Measurements from ENCODE around the gene IRX4. TPM values are rescaled to one million over a fixed set of nuclear protein-coding genes. Genes with fewer than 3 reads are reported as not detected.

The IRX4 gene
- total RNA-seq, 2 donors from 2014 or later = not detected

- DNase-seq = no peak
- H3K27ac ChIP-seq = no peak overlapping the region
- no peak overlapping the region for H3K9ac ChIP-seq (ENCODE audit: low read depth in 2 of 2, low read length in 2 of 2)
- H3K9me3 ChIP-seq = no peaks in the 10 kb centered on the region
- intact Hi-C loops (cut with DNase I) = no loop called here
- peaks cover 12% of the 10 kb centered on the region for H3K27me3 ChIP-seq
- H3K4me3 ChIP-seq = no peak overlapping the region
- H3K4me1 ChIP-seq = no peaks in the 10 kb centered on the region
- H3K36me3 ChIP-seq = no peaks in the 10 kb centered on the region
- TF ChIP-seq, protein P1, sequence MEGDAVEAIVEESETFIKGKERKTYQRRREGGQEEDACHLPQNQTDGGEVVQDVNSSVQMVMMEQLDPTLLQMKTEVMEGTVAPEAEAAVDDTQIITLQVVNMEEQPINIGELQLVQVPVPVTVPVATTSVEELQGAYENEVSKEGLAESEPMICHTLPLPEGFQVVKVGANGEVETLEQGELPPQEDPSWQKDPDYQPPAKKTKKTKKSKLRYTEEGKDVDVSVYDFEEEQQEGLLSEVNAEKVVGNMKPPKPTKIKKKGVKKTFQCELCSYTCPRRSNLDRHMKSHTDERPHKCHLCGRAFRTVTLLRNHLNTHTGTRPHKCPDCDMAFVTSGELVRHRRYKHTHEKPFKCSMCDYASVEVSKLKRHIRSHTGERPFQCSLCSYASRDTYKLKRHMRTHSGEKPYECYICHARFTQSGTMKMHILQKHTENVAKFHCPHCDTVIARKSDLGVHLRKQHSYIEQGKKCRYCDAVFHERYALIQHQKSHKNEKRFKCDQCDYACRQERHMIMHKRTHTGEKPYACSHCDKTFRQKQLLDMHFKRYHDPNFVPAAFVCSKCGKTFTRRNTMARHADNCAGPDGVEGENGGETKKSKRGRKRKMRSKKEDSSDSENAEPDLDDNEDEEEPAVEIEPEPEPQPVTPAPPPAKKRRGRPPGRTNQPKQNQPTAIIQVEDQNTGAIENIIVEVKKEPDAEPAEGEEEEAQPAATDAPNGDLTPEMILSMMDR (IDR thresholded peaks at IDR 0.05) = no peak
Measured at GRCh38 chr5:1857256-1857600, 25.5 kb downstream of the IRX4 start.

DNA sequence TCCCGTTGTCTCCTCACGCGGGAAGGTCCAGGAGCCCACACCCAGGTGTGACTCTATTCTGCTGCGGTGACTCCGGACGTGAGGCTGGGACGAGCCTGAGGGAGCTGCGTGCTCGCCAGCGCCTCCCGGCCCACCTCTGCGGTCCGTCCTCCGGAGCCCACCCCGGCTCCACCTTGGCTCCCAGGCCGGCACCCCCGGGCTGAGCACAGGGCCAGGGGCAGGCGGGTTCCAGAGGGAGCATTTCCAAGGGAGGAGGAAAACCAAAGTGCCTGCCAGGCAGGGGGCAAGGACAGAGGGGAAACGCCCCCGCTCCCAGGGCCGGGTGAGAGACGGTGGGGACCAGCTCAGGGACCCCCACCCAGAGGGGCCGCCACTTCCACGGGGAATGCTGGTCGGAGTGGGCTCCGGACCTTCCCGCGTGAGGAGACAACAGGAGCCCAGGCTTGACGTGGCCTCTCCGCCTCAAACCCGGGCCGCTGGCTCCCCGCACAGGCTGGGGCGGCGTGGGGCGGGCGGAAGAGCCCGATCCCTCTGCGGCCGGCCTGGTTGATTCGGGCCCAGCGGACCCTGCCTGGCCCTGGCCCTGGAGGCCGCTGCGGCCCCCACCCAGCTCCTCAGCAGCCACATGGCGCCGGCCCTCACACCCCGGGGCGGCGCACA, 26.0 kb downstream of the IRX4 start:
- no peak overlapping the region for H3K27ac ChIP-seq
- H3K4me3 ChIP-seq = no peak overlapping the region
- intact Hi-C loops (cut with DNase I) = no loop called here
- H3K9me3 ChIP-seq = no peaks in the 10 kb centered on the region
- no peak overlapping the region for H3K9ac ChIP-seq (ENCODE audit: low read depth in 2 of 2, low read length in 2 of 2)
- H3K36me3 ChIP-seq = no peaks in the 10 kb centered on the region
- DNase-seq = no peak
- no peaks in the 10 kb centered on the region for H3K4me1 ChIP-seq
- TF ChIP-seq, protein P1 (IDR thresholded peaks at IDR 0.05) = no peak
- H3K27me3 ChIP-seq = peaks cover 15% of the 10 kb centered on the region

GRCh38 chr5:1855596-1855995, 27.1 kb downstream of the IRX4 start:
- no peak overlapping the region for H3K4me3 ChIP-seq
- H3K27ac ChIP-seq = no peak overlapping the region
- no peaks in the 10 kb centered on the region for H3K36me3 ChIP-seq
- no peaks in the 10 kb centered on the region for H3K9me3 ChIP-seq
- intact Hi-C loops (cut with DNase I) = no loop called here
- DNase-seq = no peak
- TF ChIP-seq, protein P1 (IDR thresholded peaks at IDR 0.05) = no peak
- no peak overlapping the region for H3K9ac ChIP-seq (ENCODE audit: low read depth in 2 of 2, low read length in 2 of 2)
- H3K27me3 ChIP-seq = peaks cover 15% of the 10 kb centered on the region
- H3K4me1 ChIP-seq = no peaks in the 10 kb centered on the region

DNA sequence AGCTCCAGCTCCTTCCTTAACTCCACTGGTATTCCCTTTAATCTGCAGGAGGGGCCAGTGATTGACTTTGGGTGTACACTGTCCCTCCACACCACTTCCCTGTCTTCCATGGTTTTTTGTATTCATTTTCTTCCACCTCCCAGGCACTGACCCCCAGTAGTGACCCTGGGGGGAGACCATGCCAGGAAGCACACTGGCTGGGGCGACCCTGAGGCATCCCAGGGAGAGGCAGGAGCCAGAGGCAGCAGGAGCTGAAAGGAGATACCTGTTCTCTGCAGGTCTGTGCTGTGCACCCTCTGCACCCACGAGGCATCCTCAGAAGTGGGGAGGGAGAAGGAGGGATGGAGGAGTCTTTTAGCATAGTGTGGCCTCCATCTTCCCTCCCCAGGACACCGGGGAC, 27.6 kb downstream of the IRX4 start:
- H3K27me3 ChIP-seq = peaks cover 15% of the 10 kb centered on the region
- H3K4me1 ChIP-seq = no peaks in the 10 kb centered on the region
- H3K9ac ChIP-seq (ENCODE audit: low read depth in 2 of 2, low read length in 2 of 2) = no peak overlapping the region
- intact Hi-C loops (cut with DNase I) = no loop called here
- H3K4me3 ChIP-seq = no peak overlapping the region
- H3K9me3 ChIP-seq = no peaks in the 10 kb centered on the region
- TF ChIP-seq, protein P1 (IDR thresholded peaks at IDR 0.05) = no peak
- no peaks in the 10 kb centered on the region for H3K36me3 ChIP-seq
- no peak overlapping the region for H3K27ac ChIP-seq
- no peak for DNase-seq

DNA sequence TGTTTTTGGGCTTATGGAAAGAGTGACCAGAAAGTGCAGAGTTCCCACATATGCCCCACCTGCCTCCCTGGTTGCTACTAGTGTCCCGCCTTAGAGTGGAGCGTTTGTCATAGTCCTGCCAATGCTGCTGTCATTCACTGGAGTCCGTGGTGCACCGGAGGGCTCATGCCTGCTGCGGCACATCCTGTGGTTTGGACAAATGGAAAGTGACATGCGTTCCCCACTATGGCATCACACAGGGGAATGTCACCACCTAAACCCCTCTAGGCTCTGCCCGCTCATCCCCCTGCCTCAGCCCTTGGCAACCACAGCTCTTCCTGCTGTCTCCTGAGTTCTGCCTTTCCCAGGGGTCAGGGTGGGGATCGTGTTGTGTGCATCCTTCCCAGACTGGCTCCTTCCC, 29.2 kb downstream of the IRX4 start:
- intact Hi-C loops (cut with DNase I) = no loop called here
- TF ChIP-seq, protein P1 (IDR thresholded peaks at IDR 0.05) = no peak

More for the DNA sequence above, 29.2 kb downstream of the IRX4 start:
- Histone ChIP-seq H3K9ac (ENCODE audit: low read depth in 2 of 2, low read length in 2 of 2) (no peak overlapping the region), H3K27me3 (peaks cover 15% of the 10 kb centered on the region), H3K4me3 (no peak overlapping the region), H3K36me3 (no peaks in the 10 kb centered on the region), H3K9me3 (no peaks in the 10 kb centered on the region), H3K4me1 (no peaks in the 10 kb centered on the region), H3K27ac (no peak overlapping the region)
- no peak for DNase-seq
